HG02885 (cell line): ENCODE data around the gene GNG12.

ENCODE experiments used
- ATAC-seq: cut with Tn5 transposase; IDR thresholded peaks from one replicate; pipeline ENCODE4 v1.9.1; 2021; ENCODE audit warnings: mild to moderate bottlenecking; ENCODE audit not compliant: unreplicated experiment, poor library complexity

GNG12 gene

DNA sequence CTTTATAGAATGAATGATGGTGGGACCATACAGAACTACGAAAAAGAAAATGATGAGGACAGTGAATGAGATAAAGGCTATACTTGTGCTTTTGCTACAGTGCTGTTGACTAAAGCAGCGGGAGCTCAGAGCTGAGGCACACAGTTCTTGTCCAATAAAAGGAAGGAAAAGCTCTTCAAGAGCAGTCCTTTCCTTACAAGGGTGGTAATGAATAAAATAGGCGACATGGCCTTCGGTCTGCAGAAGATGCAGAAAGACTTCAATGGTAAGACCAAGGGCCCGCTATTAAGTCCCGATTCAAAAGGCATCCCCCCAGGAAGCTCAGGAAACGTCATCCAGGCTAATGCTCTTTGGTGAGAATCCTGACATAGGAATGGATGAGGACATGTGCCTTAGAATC is 44.4 kb downstream of the GNG12 start:
- ATAC-seq, result no peak

DNA sequence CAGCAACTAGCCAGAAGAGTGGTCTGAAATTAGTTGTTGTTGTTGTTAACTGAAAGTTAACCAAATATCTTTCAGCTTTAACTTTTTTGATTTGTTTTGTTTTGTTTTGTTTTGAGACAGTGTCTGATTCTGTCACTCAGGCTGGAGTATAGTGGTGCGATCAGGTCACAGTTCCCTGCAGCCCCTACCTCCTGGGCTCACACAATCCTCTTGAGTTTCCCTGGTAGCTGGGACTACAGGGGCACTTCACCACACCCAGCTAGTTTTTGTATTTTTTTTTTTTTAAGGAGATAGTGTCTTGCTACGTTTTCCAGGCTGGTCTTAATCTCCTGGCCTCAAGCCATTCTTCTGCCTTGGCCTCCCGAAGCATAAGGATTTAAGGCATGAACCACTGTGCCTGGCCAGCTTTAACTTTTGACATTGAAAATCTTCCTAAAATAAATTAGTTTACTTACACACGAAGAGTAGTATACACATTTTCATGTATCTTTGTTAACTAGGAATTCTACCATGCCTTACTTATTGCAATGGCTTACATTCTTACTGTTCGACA is 45.0 kb downstream of the GNG12 start:
- no peak for ATAC-seq

DNA sequence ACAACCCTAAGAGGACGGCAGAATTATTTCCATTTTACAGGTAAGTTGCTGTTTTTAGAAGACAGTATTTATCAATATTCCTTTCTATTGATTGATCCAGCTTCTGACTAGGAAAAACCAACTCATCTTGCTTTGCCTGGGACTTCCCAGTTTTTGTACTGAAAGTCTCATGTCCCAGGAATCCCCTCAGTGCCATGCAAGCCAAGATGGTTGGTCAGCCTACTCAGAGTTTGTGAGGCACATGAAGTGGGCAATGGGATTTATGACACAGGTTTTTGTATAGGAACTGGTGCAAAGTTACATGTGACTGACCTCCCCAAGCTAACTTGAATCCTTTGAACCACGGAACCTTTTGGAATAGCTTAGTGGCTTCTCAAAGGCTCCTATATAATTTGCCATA is 45.5 kb downstream of the GNG12 start:
- no peak for ATAC-seq

DNA sequence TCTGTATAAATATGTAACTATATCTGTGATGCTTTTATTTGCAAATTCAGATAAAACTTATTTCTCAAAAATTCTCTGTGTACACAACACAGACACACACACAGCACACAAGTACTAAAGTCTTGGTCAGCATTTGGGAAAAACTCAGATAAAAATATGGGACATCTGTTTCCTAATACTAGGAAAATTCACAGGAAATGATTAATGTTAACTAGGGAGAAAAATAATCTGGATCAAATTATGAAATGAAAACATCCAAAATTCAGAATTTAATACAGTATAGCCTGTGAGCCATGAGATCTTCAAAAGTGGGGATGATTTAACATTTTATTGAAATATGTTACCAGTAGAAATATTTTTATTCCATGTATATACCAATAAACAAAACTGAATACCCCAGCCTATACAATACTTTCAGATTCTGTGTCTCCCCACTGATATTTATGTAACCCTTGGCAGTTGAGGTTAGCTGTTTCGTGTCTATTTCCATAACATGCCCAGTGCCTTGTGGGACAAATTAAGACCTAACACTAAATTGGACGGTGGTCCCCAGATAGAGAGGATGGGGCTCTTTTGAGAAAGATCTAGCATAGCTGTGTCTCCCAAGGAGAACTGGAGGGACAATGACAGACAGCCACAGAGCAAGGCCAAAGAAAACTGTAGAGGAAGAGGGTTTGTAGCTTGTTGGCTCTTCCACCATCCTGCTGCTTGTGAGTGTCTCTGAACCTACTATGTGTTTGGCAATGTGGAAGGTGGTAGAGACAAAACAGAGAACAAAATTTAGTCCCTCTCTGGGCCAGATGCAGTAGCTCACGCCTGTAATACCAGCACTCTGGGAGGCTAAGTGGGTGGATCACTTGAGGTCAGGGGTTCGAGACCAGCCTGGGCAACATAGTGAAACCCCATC is 47.2 kb downstream of the GNG12 start:
- ATAC-seq, result no peak

DNA sequence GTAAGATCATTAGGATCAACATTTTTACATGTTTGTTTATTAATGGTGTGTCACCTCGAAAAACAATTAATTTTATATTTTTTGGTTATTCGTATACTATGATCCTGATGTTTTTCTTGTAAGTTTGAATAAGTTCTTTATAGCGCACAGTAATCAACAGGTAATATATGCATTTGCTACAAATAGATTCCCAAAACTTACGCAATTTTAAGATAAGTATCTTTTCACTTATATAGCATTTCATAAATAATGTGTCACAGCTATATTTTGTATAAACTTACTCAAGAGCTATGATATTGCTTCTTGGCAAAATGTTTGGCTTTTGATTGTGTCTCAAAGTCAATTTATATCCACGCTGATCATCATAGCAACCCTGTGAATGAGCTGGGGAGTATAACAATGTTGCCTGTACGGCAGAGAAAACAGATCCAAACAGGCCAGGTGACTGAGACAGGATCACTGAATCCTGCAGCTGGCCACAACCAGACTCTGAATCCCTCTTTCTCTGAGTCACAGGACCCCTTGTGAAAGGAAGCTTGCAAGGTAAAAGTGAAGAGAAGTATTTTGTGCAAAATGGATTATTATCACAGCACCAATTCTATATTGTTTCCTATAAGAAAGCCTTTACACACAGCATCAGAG is 48.6 kb downstream of the GNG12 start:
- no peak for ATAC-seq

DNA sequence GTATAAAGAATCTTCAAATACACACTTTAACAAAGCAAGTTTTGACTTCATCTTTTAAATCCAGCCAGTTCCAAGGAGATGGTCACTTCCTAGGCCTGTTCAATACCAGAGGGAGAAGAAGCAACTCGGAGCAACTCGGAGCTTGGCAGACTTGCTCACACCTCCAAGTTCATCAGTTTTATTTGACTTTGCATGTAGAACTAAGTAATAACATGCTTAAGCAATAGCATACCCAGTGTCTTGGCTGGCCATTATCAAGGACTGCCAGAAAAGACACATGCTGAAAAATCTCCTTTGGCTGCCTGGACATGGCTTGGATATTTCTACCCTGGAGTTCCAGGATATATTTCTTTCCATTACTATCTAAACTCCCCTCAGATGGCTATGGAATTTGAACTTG is 52.6 kb downstream of the GNG12 start:
- ATAC-seq, result no peak

DNA sequence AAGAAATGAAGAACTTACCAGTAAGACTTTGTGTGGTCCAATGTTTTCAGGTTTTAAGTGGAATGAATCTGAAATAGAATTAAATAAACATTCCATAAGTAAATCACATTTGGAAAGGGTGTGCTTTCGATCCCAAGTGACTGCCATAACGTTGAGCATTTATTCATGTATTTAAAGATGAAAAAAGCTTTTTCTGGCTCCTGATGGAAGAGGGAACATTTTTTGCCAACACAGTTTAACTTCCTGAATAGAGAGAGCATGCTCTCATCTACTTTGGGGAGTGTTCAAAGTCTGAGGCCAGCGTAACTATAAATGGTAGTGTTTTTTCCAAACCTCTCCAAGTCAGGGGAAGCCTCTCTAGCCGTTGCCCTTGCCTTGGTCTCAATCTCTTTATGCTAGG is 55.8 kb downstream of the GNG12 start:
- no peak for ATAC-seq

DNA sequence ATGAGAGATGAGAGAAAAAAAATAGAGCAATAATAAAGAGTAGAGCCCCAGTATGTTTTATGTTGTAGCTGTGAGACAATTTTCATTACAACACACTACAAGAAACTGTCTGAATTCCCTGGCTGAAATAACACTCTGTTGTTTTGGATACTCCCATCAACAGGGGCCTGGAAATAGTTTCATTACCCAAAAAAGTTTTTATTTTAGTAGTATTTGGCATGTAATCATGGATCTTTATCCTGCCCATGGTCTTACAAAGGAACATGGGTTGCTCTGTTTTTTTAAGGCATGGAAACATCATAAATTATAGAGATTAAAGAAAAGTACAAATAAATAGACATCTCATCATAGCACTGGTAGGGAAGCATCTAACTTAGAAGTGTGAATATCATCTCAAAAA is 56.3 kb downstream of the GNG12 start:
- ATAC-seq, result no peak

DNA sequence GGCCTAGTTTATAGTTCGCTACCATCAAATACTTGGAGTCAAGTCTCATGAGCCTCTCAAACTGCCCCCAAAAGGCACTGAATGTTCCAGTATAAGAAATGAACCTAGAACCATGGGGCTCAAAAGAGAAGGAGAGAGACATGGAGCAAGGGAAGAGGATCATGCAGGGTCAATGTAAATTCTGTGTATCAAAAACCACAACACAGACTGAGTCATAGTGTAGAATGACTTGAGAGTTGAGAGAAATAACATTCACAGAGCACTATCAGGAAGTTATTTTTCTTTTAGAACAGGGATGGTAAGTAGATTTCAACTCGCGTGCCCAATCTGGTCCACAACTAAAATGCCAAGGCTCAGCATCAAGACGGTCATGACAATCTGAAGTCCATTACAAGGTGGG is 59.8 kb downstream of the GNG12 start:
- ATAC-seq, result no peak

DNA sequence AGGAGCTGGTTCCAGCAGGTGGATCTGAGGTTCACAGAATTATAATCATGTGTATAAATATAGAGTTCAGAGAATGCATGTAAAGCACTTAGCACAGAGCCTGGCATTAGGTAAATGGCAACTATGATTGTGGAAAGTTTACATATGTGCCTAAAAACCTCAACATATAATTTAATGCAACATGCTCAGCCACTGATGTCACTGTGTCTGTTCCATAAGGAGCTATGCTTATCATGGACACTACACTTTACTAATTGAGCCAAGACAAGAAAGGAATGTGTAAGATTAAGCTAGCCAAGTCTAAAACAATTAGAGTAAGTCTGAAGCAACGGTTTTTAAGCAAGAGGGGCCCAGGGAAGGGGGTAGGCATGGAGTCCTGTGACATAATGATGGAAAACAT is 61.5 kb downstream of the GNG12 start:
- ATAC-seq, result no peak

DNA sequence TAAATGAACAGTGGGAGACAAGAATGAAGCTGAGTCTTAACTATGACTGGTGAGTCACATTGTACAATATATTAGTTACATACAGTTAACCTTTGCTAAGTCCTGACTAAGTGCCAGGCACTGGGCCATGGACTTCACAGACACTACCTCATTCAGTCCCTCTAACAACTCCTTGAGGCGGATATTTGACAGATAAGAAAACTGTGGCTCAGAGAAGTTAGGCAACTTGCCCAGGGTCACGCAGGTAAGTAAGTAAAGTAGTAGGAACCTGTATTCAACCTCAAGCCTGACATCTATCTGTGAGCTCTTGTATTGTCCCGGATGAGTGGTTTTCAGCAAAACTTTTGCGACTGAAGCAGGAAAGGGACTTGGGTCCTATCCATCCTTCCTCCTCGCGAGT is 62.1 kb downstream of the GNG12 start:
- no peak for ATAC-seq

DNA sequence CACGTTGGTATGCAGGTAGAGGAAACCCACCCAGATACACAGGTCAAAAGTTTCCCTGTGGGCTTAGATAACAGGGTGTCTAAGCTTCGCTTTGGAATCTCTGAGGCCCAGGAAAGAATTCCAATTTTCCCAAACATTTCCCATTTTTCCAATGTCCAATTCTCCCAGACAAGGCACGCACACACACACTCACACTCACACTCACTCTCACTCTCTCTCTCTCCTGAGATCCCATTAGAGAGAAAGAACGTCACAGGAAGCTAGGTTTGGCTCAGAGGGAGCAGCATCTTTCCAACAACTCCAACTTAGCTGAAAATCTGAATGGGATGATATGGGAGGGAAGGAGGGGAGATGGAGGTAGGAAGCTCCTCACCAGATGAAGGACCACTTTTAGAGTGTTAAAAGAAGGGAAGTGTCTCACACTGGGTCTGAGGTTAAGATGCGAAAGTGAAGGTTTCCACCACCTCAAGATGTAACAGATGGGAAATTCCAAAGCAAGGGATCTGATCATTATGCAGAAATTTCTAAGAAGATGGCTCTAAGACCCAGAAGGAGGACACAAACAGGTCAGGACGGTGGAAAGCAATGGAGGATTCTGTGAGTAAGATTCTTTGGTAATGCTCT is 63.5 kb downstream of the GNG12 start:
- ATAC-seq, result no peak

DNA sequence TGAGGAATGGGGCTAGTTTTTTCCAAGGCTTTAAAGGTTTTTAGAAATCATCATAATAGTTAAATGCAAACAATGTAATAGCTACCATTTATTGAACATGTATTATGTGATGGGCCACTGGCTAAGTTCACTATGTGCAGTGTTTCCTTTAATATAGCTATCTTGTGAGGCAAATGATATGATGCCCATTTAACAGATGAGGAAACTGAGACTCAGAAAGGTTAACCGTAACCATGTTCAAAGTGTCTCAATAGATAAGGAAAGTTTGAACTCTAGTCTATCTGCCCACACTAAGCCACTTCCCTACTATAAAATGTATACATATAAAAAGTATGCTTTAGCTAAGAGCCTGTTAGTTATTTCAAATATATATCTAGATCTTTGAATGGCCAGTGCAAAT is 64.8 kb downstream of the GNG12 start:
- ATAC-seq, result no peak

DNA sequence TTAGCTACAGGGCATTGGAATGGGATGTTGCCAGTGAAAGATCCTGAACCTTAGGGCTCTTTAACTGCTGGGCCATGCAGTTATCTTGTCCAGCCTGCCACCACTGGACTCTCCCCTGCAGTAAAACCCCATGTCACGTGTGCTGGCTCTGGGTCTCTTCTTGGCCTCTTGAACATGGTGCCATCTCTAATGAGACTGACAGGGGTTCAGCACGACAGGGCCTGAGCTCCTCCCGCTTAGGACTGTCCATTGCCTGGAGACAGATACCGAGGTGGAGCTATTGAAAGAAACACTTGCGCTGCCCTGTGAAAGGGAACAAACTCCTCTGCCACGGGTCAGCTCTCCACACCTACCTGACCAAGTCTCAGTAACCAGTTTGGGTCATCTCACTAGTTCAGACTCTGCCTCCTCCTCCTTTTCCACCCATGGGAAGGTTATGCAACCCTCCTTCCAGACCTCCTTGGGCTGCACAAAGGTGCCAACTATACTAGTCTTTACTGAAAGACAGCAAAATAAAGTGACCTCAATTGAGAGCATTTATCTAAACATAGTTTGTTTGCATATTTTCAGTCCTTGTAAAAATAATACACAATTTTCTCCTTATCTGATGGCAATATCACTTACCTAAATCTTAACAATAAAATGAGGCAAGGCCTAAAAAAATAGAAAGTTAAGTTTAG is 66.0 kb downstream of the GNG12 start:
- ATAC-seq, result no peak

DNA sequence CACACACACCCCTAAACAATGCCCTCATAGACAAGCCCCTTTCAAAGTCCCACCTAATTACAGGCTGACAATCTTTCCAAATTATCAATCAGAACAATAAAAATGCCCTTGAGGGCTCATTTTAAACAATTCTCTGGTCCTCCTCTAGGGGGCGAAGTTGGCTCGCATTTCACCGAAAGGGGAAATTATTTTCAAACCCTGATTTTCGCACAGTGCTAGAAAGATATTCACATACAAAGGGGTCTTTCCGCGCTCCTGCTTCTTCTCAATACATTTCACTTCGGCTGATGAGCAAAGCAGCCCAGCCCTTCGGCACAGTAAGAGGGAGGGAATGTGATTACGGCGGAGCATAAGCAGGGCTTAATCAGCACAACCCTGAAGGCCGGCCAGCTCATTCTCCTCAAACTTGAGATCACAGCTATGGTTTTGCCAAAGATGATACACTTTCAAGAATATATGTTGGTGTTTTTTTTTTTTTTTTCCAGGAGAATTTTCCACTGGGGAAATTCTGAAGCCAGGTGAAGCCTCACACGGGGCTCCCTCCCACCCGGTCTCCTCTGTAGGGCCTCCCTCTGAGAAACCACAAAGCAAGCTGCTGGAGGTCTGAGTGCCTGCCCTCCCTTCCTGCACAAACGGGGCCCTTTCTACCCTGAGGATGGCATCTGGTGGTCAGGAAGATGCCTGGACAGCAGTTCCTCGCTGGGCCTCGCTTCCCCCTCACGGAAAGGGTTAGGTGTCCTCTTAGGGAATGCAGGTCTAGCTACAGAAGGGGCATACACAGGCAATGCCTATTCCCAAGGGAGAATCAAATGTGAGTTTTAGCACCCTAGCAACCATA is 66.9 kb downstream of the GNG12 start:
- ATAC-seq, result peak; percentile 46

DNA sequence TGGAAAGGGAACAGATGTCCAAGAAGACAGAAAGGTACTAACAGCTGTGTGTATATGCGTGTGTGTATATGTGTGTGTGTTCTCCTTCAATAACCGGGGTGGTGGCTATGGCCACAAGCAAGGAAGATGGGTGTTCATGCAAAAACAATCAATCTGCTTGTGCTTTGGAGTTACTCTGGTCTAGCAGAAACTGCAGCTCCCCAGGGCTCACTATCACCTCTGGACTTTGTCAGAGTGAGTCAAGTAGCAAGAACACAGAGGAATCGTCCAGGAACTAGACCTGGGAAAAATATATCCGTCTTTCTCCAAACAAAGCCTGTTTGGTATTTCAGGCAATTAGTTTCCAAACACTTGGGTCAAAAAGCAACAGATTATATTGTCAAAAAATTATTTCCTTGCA is 68.6 kb downstream of the GNG12 start:
- no peak for ATAC-seq

DNA sequence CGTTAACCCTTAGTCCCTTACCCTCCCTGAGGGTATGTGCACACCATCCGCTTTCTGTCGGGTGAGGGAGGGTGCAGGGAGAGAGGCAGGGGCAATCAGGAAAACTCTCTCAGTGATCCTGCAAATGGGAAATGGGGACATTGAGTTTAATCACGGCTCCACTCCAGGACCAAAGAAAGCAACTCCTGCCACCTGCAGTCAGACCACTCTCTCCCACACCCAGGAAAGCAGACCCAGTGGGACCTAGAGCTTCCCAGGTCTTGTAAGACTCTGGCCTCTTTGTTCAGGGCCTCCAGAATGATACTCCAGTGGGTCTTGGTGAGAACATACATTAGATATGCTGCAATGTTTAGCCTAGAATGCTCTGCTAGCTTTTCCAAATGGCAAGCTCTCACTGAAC is 71.5 kb downstream of the GNG12 start:
- ATAC-seq, result no peak

DNA sequence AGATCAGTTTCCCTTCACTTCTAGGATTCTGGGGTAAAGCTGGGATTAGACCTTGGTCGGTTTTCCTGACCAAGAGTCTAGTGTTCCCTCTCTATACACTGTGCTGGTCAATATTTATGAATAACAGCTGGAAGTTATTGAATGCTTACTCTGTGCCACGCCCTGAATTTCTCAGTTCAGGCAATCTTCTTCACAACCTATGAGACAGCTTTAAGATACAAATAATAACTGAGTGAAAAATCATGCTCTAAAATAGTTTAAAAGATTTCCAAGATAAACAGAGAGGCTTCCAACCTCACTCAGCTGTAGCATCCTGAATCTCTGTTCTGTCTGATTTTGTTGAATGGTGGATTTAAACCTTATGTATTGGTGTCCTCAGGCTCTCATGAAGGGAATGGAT is 72.2 kb downstream of the GNG12 start:
- no peak for ATAC-seq

DNA sequence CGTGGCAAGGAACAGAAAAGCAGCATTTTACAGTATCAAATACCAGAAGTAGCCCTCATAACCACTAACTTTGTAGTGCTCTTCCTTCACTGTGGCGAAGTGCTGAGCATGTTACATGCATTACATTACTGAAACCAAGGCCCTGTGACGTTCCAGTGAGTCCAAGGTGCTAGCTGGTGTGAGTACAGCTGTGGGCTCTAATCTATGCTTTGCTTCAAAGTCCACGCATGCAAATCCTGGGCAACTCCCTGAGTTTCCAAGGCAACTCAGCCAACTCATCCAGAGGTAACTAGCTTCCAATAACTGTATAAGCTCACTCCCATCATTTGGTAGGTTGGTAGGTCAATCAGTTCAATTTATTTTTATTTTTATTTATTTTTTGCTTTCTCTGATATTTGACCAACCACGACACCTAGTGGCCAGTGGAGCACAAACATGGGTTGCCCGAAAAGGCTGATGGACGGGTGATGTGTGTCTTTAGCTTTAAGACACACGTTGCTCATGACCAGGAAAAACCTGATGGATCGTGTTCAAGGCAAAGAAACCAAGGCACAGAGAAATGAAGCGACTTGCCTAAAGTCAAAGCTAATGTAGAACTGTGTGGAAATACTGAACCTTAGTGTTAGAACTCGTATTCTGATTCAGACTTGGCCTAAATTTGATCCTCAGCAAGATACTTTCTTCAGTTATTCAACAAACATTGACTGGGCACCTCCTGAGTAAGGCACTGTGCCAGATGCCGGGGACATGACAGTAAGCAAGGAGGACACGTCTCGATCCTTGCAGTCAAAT is 73.0 kb downstream of the GNG12 start:
- peak; percentile 99 for ATAC-seq
